Measurements from ENCODE around the gene CD248. TPM values are rescaled to one million over a fixed set of nuclear protein-coding genes. Genes with fewer than 3 reads are reported as not detected.

The CD248 gene
- total RNA-seq, 4 donors from 2014 or later, result 2.6 to 36.2 (median 6.5) TPM

- Histone ChIP-seq H3K9me3 (no peaks in the 10 kb centered on the region), H3K36me3 (peaks cover 0 to 11% (median 5%) of the 10 kb centered on the region in 4 donors), H3K27me3 (no peaks in the 10 kb centered on the region), H3K4me1 (peaks cover 23 to 37% (median 35%) of the 10 kb centered on the region in 4 donors), H3K4me3 (no peak overlapping the region), H3K27ac (no peak overlapping the region)
- intact Hi-C loops (cut with DNase I; ENCODE audit: low total_unique reads), result no loop called here
- in situ Hi-C loops (cut with MboI; ENCODE audit: low pct_ligation_motif_present in 1 of 4, low pct_unique_long_range_greater_than_20kb in 1 of 4, low sequenced_read_pairs in 3 of 4), result no loop called here
- no peak for DNase-seq
- 92 to 95% methylated on average over 8 of the region's 8 CpGs for WGBS, 2 donors (ENCODE audit: low coverage in 1 of 2)
- TF ChIP-seq POLR2A (IDR thresholded peaks at IDR 0.05), result no peak
- no peak for TF ChIP-seq EP300 (IDR thresholded peaks at IDR 0.05; ENCODE audit: low read depth)
- TF ChIP-seq CTCF (IDR thresholded peaks at IDR 0.05), result no peak
- no peak for TF ChIP-seq POLR2AphosphoS5 (IDR thresholded peaks at IDR 0.05)
Measured at GRCh38 chr11:66343176-66343575, 26.3 kb upstream of the CD248 start.

- in situ Hi-C loops (cut with MboI; ENCODE audit: low pct_ligation_motif_present in 1 of 4, low pct_unique_long_range_greater_than_20kb in 1 of 4, low sequenced_read_pairs in 3 of 4) (no loop called here), intact Hi-C loops (cut with DNase I; ENCODE audit: low total_unique reads) (no loop called here)
- H3K4me1 ChIP-seq, result peaks cover 27 to 37% (median 31%) of the 10 kb centered on the region in 4 donors
- no peaks in the 10 kb centered on the region for H3K9me3 ChIP-seq
- 90 to 94% methylated on average over 2 to 21 of the region's 21 CpGs for WGBS, 2 donors (ENCODE audit: low coverage in 1 of 2)
- TF ChIP-seq EP300 (IDR thresholded peaks at IDR 0.05; ENCODE audit: low read depth), result no peak
- TF ChIP-seq POLR2AphosphoS5 (IDR thresholded peaks at IDR 0.05), result no peak
- TF ChIP-seq POLR2A (IDR thresholded peaks at IDR 0.05), result no peak
- no peak for TF ChIP-seq CTCF (IDR thresholded peaks at IDR 0.05)
- DNase-seq, result no peak
- H3K4me3 ChIP-seq, result no peak overlapping the region
- H3K27me3 ChIP-seq, result no peaks in the 10 kb centered on the region
- H3K27ac ChIP-seq, result no peak overlapping the region
- H3K36me3 ChIP-seq, result peaks cover 0 to 11% (median 5%) of the 10 kb centered on the region in 4 donors
Measured at GRCh38 chr11:66341502-66342126, 24.8 kb upstream of the CD248 start.

GRCh38 chr11:66340596-66341501, 24.0 kb upstream of the CD248 start:
- DNase-seq, result no peak
- in situ Hi-C loops (cut with MboI; ENCODE audit: low pct_ligation_motif_present in 1 of 4, low pct_unique_long_range_greater_than_20kb in 1 of 4, low sequenced_read_pairs in 3 of 4) (no loop called here), intact Hi-C loops (cut with DNase I; ENCODE audit: low total_unique reads) (no loop called here)
- no peak for TF ChIP-seq CTCF (IDR thresholded peaks at IDR 0.05)
- TF ChIP-seq POLR2AphosphoS5 (IDR thresholded peaks at IDR 0.05), result no peak
- no peak for TF ChIP-seq EP300 (IDR thresholded peaks at IDR 0.05; ENCODE audit: low read depth)
- no peak for TF ChIP-seq POLR2A (IDR thresholded peaks at IDR 0.05)
- Histone ChIP-seq H3K4me3 (no peak overlapping the region), H3K4me1 (peaks cover 28 to 37% (median 31%) of the 10 kb centered on the region in 4 donors), H3K9me3 (no peaks in the 10 kb centered on the region), H3K27ac (no peak overlapping the region), H3K27me3 (no peaks in the 10 kb centered on the region), H3K36me3 (peaks cover 0 to 11% (median 5%) of the 10 kb centered on the region in 4 donors)
- 42 to 92% methylated on average over 2 to 25 of the region's 28 CpGs for WGBS, 2 donors (ENCODE audit: low coverage in 1 of 2)
